Hepatocyte (in vitro differentiated cells): Measurements from ENCODE around the gene OTUD5.

Experiments
- CTCF ChIP-seq: fragments of 200-600 bp; sonication (generic); IDR thresholded peaks from 2 replicates; pipeline ENCODE4 v1.5.1; 2016; ENCODE audit warnings: antibody characterized with exemption, mild to moderate bottlenecking; ENCODE audit not compliant: poor library complexity
- EZH2 ChIP-seq: fragments of 200-600 bp; sonication (generic); IDR thresholded peaks from 2 replicates; pipeline ENCODE4 v1.6.1; 2016; ENCODE audit warnings: antibody characterized with exemption, mild to moderate bottlenecking, borderline replicate concordance

GRCh38 chrX:48981178-48981577 is 23.8 kb upstream of the OTUD5 start:
- no peak for TF ChIP-seq CTCF
- no peak for TF ChIP-seq EZH2
